C4-2B (cell line): ENCODE measurements around the gene NDUFB4.
A peak's percentile ranks its signal among the peaks of the same experiment; 100 is the strongest.

ENCODE experiments used
- H3K27ac ChIP-seq: fragments of 450-650 bp; 2 replicates; pipeline ENCODE4 v1.5.1; 2017
- ZFX ChIP-seq: fragments of 450-650 bp; IDR thresholded peaks from 2 replicates; pipeline ENCODE4 v1.6.1; 2017
- TF ChIP-seq, protein P1 (sequence below): fragments of 450-650 bp; conservative IDR thresholded peaks from 2 replicates; pipeline ENCODE4 v1.5.1; 2017; ENCODE audit warnings: mild to moderate bottlenecking

The NDUFB4 gene

DNA sequence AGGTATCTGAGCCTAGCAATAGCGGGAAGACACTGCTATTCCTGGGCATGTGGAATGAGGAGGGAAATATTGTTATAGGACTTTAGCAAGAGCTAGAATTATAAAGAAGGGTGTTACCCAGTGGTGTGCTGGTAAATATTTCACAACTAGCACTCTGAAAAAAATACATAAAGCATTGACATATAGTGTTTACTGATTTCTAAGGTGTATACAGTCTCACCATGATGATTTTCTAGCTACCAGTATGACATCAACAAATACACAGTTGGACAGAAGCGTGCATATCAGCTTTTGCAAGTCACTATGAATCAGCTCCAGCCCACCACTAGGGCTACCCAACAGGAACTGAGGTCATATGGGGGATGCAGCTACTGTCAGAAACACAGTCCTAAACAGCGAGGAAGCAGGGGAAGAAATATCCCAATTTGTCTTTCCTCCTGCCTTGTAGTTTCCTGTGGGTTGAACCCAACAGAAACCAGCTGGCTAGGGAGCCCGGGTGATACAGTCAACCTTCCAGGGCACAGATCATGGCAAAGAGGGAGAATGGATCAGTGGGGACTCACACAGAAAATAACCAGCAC lies 46.3 kb downstream of the NDUFB4 start:
- TF ChIP-seq, protein P1, sequence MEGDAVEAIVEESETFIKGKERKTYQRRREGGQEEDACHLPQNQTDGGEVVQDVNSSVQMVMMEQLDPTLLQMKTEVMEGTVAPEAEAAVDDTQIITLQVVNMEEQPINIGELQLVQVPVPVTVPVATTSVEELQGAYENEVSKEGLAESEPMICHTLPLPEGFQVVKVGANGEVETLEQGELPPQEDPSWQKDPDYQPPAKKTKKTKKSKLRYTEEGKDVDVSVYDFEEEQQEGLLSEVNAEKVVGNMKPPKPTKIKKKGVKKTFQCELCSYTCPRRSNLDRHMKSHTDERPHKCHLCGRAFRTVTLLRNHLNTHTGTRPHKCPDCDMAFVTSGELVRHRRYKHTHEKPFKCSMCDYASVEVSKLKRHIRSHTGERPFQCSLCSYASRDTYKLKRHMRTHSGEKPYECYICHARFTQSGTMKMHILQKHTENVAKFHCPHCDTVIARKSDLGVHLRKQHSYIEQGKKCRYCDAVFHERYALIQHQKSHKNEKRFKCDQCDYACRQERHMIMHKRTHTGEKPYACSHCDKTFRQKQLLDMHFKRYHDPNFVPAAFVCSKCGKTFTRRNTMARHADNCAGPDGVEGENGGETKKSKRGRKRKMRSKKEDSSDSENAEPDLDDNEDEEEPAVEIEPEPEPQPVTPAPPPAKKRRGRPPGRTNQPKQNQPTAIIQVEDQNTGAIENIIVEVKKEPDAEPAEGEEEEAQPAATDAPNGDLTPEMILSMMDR: no peak
- TF ChIP-seq ZFX: no peak

DNA sequence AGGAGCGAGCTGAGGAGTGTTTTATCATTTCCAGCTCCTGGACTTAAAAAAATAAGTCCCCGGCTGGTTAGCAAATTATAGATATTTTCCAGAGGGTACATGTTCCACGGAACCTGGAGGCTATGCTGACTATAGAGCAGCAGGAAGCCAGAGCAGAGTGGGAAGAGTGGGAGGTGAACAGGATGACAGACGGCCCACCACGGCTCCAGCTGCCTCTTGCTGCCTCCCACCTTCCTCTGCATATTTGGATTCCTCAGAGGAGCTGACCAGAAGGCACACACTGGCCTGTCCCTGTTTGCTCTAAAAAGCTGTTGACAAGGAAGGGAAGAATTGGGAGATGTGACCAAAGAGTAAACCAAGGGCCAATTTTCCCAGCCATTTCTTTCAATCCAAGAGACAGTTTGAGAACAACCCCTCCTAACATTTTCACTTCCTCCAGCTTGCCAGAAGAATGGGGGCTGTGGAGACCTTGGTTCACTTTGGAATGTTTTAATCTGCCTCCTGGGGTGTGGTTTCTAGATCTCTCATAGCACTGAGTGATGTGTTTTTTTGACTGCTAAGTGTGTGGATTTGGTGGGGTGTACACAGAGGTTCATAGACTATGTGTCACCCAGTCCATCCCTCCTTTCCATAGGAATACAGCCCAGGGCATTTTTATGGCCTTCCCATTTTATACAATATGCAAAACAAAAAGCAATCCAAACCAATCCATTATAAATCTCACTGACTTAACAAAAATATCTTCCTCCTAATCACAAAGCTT lies 49.1 kb downstream of the NDUFB4 start:
- no peak for TF ChIP-seq ZFX
- TF ChIP-seq, protein P1: no peak
- no peak overlapping the region for H3K27ac ChIP-seq

More for the DNA sequence above, 46.3 kb downstream of the NDUFB4 start:
- no peak overlapping the region for H3K27ac ChIP-seq

DNA sequence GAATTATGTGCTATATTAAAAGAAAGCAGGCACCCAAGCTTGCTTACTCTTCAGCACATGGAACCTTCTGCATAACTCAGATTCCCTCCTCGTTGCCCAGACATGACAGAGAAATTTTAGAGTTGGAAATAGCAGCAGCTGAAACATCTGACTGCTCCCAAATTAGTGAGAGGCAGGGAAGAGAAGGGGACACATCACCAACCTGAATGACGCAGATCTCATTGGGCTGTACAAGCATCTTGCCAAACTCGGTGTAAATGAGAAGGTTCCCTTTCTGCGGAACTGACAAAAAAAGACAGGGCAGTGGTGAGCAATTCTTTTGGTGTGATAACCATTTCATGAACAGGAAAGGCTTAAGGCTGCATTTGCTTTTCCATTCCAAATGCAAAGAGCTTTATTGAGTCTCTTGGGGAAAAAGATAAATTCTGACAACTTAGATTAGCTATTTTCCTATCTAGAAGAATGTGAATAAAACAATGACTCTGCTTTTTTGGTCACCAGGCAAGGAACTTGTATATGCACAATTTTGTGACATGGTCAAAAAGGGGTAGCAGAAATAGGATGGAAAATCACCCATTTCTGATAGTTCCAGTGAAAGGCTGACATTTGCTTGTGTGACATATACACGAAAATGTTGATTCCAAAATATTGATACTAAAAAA lies 50.8 kb downstream of the NDUFB4 start:
- TF ChIP-seq, protein P1: no peak
- TF ChIP-seq ZFX: no peak
- H3K27ac ChIP-seq: no peak overlapping the region

DNA sequence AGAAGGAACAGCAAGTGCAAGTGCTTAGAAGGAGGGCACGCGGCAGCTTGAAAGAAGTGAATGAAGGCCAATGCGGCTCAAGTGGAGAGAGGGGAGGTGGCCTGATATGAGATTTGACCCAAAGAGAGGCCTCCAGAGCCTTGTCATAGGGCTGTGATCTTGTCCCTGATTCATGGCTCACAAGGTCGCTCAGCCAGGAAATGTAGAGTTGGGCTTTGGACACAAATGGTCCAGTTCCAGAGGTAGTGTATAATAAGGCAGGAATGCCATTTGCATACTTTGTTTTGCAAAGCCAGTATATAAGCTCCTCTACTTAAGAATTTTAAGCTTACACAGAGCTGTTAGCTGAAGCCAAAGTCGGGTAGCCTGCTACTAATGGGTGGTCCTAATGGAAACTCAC lies 52.2 kb downstream of the NDUFB4 start:
- TF ChIP-seq ZFX: no peak
- TF ChIP-seq, protein P1: no peak
- no peak overlapping the region for H3K27ac ChIP-seq

DNA sequence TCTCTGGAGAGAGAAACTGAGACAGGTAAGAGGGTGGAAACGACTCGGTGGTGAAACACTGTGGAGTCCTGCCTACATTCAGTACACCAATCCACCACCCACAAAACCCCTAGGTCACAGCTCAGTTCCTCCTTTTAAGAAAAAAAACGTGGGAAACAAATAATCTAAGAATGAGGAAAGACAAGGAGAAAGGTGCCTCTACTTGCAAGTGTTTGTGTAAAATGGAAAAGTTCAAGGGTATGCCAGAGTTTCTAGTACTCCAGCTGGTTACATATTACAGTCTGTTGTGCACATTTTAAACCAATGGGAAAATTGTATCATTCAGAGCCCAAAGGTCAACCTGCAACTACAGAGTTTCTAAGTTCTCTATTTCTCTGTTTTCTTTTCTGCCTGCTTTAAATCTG lies 53.7 kb downstream of the NDUFB4 start:
- H3K27ac ChIP-seq: peak overlapping the region; percentile 9; the same call in 1 of the 2 replicates

DNA sequence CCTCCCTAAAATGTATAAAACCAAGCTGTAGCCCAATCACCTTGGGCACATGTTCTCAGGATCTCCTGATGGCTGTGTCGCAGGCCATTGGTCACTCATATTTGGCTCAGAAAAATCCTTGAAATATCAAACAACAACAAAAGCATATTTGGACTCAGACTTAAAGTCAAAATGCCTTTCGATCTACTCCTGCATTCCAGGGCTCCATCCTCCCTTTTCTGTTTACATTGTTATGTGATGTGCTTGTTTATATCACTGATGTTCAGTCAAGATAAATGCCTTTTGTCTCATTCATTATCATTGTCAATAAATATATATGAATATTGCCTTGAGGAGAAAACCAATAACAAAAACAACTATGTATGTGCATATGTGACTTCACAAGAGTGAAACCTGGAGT lies 54.2 kb downstream of the NDUFB4 start:
- peak overlapping the region; percentile 33; the same call in 1 of the 2 replicates for H3K27ac ChIP-seq
- TF ChIP-seq, protein P1: no peak
- TF ChIP-seq ZFX: no peak

More for the DNA sequence above, 53.7 kb downstream of the NDUFB4 start:
- no peak for TF ChIP-seq ZFX
- TF ChIP-seq, protein P1: no peak
